GM12875 (cell line): Measurements from ENCODE around the gene EIF4H.
"Not testable (repeated sequence)": the region's sequence is repeated elsewhere in the genome, so short reads cannot be mapped to it uniquely, and the experiment has no call there.

Experiments used
- H3K4me3 ChIP-seq: one replicate; pipeline ENCODE4 v1.5.1; 2011; ENCODE audit warnings: low read depth, low read length, control low read depth
- CTCF ChIP-seq: IDR thresholded peaks from 2 replicates; pipeline ENCODE4 v1.5.1; 2011; ENCODE audit warnings: low read depth, mild to moderate bottlenecking, control low read depth, inconsistent platforms, low read length, moderate library complexity, borderline replicate concordance; ENCODE audit not compliant: insufficient read depth

Gene EIF4H

GRCh38 chr7:74199551-74200355, 25.6 kb downstream of the EIF4H start:
- no peak overlapping the region for H3K4me3 ChIP-seq
- TF ChIP-seq CTCF = no peak

GRCh38 chr7:74202841-74203556, 28.8 kb downstream of the EIF4H start:
- H3K4me3 ChIP-seq = no peak overlapping the region
- TF ChIP-seq CTCF = peak; percentile 48; the same call in 1 of the 2 replicates

GRCh38 chr7:74203956-74204618, 29.9 kb downstream of the EIF4H start:
- no peak overlapping the region for H3K4me3 ChIP-seq
- no peak for TF ChIP-seq CTCF

GRCh38 chr7:74206052-74206451, 31.9 kb downstream of the EIF4H start:
- H3K4me3 ChIP-seq = peak overlapping the region; percentile 16

GRCh38 chr7:74206589-74207120, 32.5 kb downstream of the EIF4H start:
- TF ChIP-seq CTCF = peak; percentile 95
- peak overlapping the region; percentile 36 for H3K4me3 ChIP-seq

GRCh38 chr7:74207586-74207985, 33.4 kb downstream of the EIF4H start:
- no peak for TF ChIP-seq CTCF
- no peak overlapping the region for H3K4me3 ChIP-seq

- H3K4me3 ChIP-seq = not testable (repeated sequence)
These were observed 34.1 kb downstream of the EIF4H start for GRCh38 chr7:74208241-74208640.
